Embryonic facial prominence (tissue), 1 donor: Measurements from ENCODE around the gene TMEM237.
"Not testable (repeated sequence)": the region's sequence is repeated elsewhere in the genome, so short reads cannot be mapped to it uniquely, and the experiment has no call there.

Experiments
- DNase-seq: peaks from one replicate; pipeline ENCODE4 v3.0.0-alpha.2; 2016; ENCODE audit errors: extremely low spot score

TMEM237 gene, protein sequence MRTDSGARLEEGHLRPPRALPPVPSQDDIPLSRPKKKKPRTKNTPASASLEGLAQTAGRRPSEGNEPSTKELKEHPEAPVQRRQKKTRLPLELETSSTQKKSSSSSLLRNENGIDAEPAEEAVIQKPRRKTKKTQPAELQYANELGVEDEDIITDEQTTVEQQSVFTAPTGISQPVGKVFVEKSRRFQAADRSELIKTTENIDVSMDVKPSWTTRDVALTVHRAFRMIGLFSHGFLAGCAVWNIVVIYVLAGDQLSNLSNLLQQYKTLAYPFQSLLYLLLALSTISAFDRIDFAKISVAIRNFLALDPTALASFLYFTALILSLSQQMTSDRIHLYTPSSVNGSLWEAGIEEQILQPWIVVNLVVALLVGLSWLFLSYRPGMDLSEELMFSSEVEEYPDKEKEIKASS

DNA sequence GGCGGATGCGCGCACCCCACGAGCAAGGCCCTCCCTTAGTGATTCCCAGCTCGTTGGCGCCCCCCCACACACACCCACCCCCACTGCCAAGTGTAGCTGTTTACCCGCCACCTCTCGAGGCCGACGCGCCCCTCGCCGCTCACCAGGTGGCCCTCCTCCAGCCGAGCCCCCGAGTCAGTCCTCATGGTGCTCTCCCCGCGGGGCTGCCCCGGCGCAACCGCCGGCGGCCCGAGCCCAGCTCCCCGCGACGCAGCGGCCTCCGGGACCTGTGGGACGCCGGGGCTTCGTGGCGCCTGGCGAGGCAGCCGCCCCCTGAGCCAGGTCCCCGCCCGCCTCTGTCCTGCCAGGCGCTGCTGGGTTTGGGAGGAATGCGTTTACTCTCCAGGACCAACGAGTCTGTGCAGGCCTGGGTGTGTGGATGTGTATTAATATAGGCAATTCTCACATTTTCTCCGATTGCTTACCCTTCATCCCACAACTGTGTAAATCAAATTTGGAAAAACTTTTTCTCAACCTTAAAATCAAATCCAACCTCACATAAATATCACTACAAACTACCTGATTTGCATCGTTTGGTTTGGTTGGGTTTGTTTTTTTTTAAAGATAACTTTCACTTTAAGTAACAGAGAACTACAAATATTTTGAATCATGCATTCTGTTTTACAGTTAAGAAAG lies at the start of gene TMEM237:
Gene TMEM237, minus strand, starts transcription at position 288 of the 675 bp plus-strand sequence. Its CDS starts 103 bp downstream, at position 185.
- no peak for DNase-seq

DNA sequence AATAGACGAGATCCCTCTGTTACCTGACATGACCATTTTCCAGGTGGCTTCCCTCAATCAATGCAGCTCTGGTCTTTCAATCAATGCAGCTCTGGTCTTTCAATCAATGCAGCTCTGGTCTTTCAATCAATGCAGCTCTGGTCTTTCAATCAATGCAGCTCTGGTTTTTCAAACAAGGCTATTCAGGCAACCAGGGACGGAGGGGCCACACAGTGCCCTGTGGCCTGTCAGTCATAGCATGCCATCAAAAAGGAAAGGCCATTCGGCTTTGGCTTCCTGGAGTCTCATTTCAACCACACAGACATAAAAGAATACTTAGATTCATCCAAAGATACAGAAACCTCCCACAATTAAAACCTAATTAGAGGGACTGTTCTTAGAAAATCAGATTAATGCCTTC lies 41.9 kb upstream of the TMEM237 start:
- no peak for DNase-seq

DNA sequence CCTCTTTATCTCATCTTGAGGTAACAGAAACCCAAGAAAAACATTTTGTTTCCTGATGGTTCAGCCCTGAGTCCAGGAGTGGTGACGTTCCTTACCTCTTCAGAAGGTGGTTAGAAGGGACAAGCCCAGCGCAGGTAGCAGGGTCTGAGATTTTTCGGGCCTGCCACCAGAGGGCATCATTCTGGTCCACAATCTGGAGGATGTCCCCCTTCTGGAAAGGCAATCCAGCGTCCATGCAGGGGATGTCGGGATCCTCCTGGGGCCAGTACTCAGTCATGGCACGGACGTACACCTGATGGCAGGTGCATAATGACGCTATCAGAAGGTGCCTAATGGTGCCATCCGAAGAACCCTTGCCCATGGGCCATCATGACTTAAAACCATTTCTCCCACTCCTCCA lies 37.4 kb upstream of the TMEM237 start:
- no peak for DNase-seq

DNA sequence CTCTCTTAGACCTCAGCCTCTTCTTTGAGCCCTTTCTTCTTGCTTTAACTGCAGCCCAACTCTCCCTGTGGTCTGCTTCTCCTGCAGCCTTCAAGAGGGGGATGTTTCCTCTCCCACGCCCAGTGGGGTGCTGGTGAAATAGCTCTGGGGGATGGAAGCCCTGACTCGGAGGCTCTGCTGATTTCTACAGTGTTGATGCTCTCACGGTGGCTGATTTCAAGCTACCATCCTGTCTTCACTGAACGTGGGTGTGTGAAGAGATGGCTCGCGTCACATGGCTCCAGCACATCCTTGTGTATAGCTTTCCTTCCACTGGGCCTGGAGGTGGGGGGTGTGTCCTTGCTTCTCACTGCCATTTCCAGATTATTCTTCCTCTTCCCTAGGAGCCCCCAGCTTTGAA lies 35.1 kb upstream of the TMEM237 start:
- no peak for DNase-seq

DNA sequence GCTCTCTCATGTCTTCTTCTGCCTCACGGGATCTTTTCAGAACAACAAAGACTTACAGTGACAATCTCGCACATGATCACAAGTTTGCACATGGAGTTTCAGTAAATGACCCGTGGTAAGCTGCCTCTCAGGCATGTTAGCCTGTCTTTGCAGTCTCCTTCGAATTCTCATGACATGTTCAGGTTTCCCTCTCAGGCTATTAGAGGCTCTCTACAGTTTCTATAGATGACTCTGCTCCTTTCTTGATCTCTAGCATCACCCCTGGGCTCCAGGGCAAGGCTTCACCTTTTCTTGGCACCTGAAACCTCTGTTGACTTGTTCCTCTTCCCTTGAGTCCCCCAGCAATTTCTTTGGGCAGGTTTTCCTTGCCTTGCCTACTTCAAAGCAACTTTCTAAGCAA lies 32.2 kb upstream of the TMEM237 start:
- DNase-seq, result no peak

DNA sequence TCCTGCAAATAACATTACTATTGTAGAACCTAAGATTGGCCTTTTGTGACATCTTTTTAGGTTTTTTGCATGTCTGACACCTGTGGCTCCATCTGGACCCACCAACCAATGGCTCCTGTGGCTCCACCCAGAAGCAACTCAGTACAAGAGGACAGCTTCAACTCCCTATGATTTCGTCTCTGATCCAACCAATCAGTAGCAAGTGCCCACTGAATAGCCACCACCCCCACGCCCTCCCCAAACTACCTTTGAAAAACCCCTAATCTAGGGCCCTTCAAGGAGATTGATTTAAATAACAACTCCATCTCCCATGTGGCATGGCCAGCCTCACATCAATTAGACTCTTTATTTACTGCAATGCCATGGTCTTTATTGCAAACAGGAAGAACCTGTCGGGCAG lies 31.5 kb upstream of the TMEM237 start:
- DNase-seq, result no peak

DNA sequence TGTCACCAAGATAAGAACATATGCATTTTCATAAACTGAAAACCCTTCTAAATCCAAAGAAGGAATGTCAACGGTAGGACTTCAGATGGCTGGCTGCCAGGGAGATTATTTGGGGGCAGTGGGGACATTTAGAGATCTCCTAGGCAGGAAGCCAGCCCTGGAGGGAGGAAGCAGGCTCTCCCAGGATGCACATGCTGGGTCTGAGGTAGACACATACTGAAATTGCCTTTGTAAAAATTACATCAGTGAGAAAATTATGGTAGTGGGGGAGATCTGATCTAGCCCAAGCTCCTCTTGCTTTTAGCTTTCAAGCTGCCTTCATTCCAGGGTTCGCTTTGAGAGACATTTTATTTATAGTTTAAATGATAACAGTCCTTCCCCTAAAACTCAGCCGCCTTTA lies 31.0 kb upstream of the TMEM237 start:
- no peak for DNase-seq

DNA sequence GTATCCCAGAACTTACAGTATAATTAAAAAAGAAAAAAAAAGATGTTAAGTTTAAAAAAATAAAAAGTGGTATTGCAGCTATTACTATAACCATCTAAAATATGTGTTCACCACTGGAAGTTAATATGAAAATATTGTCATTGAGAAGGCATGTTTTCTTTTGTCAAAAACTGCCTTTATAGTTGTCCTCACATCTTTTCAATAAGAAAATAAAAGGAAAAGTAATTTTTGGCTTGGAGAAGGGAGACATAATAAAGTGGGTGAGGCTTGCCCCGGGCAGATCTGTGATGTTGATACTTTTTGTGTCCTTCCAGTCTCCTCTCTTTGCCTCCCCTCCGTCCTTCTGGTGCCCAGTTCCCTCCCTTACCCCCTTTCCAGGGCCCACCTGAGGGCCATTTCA lies 30.2 kb upstream of the TMEM237 start:
- no peak for DNase-seq

DNA sequence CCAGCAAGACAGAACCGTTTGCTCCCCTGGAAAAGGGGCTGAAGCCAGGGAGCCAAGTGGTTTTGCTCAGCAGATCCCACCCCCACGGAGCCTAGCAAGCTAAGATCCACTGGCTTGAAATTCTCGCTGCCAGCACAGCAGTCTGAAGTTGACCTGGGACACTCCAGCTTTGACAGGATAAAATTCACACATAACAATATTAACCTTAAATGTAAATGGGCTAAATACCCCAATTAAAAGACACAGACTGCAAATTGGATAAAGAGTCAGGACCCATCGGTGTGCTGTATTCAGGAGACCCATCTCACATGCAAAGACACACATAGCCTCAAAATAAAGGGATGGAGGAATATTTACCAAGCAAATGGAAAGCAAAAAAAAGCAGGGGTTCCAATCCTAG lies 27.9 kb upstream of the TMEM237 start:
- not testable (repeated sequence) for DNase-seq

DNA sequence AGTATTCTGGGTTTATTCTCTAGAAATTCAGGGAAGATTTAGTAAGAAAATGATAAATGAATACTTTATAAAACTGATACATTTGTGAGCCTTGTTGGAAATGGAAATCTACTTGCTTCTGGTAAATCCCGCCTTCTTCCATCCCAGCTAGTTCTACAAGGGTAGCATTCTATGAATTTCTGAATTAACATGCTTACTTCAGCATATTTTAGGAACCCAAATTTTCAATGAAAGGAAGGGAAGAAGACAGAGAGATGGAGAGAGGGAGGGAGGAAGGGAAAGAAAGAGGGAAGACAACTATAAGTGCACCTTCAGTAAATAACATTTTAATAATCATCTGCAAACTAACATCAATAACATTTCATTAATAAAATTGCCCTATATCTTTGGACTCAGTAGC lies 26.6 kb upstream of the TMEM237 start:
- no peak for DNase-seq

DNA sequence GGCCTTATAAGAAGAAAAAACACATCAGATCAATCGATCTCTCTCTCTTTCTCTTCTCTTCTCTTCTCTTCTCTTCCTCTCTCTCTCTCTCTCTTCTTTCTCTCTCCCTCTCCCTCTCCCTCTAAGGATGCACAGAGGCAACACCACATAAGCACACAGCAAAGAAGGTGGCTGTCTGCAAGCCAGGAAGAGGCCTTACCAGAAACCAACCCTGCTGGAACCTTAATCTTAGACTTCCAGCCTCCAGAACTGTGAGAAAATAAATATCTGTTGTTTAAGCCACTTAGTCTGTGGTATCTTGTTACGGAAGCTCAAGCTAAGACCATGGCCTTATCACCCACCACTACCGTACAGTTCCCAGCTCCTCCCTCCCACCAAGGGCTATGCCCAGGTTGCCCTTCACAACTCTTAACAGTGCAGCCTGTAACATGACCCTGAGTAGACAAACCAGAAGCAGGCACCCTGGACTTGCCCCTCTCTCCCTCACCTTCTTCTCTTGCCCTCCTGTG lies 25.2 kb upstream of the TMEM237 start:
- no peak for DNase-seq

DNA sequence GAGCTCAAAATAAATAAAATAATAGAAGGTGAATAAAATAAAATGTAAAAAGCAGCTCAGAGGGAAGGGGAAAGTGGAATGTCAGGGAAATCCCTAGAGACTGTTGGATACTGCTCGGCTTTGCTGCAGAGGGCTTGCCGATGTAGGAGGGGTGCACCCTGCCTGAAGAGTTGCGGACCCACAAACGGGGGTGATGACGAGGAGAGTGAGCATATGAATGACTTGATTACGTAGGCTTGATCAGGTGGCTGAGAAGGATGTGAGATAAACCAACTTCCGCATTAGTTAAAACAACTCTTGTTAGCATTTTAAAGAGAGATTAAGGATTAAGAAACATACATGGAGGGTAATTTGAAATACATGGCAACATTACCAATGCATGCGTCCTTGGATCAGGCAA lies 21.0 kb upstream of the TMEM237 start:
- DNase-seq, result no peak

DNA sequence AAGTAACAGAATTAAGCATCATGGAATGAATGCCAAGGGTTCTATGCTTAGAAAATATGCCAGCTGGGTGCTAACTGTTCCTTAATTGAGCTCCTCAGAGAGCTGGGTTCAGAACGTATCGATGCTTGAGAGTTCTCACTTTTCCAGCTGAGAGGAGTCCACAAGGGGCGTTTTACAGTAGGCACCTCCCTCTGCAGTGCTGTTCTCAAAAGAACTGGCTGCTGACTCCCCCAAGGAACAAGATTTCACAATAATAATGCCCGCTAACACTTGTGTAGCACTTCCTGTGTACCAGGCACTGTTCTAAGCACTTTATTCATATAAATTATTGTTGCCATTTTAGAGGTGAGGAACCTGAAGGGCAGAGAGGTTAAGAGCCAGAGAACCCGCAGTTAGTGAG lies 18.1 kb upstream of the TMEM237 start:
- no peak for DNase-seq

DNA sequence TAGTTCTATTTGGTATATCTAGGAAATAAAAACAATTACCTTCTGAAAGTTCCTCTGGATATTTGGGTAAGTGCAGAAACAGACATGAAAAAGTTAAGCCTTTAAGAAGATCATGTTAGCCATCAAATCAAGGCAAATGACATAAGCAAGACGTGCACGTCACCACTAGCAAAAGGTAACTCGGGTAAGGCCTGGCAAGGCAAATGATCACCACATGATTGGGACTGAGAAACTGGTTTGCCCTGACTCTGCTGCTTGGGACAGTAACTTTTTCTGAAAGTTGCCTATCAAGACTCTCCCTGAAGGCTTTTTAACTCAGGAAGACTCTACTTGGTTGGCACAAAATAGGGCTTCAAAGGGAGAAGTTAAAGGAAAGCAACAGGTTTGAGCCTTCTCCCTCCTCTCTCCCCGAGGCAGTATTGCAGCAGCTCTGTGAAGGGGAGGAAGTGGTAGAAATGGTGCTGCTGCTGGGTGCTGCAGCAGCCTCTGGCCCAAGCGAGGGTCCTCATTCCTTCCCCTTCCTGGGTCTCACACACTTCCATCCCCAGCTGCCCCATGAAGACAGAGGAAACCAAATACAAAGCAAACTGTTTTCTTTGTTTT lies 17.1 kb upstream of the TMEM237 start:
- DNase-seq, result no peak

DNA sequence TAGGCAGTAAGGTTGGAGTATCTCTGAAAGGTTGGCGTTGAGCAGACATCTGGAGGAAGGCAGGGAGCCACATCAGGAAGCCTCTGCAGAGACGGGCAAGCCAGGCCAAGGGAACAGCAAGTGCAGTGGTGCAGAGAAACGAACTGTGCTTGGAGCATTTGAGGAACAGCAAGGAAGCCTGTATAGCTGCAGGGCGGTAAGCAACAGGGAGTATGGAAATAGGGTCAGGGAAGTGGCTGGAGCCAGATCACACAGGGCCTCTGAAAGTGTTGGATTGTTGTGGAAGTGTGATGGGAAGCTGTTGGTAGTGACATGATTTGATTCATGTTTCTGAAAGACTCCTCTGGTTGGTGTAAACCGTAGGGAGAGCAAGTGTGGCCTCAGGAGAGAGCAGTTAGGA lies 13.4 kb upstream of the TMEM237 start:
- no peak for DNase-seq

DNA sequence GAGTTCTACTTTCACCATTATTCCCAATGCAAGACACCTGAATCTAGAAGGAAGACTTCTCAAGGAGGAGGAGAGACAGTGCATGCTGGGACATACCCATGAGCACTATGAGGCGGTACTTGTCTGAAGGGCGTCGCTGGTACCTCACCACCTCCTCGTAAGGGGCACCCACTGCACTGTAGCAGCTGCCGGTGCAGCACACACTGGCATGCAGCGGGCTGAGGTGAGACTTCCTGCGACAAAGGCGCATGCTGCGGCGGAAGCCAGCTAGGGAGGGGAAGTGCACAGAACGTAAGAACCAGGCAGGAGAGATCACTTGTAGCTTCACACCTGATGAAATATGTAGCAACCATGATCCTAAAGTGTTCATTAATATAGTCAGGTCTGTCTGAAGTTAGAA lies 12.8 kb upstream of the TMEM237 start:
- DNase-seq, result no peak

DNA sequence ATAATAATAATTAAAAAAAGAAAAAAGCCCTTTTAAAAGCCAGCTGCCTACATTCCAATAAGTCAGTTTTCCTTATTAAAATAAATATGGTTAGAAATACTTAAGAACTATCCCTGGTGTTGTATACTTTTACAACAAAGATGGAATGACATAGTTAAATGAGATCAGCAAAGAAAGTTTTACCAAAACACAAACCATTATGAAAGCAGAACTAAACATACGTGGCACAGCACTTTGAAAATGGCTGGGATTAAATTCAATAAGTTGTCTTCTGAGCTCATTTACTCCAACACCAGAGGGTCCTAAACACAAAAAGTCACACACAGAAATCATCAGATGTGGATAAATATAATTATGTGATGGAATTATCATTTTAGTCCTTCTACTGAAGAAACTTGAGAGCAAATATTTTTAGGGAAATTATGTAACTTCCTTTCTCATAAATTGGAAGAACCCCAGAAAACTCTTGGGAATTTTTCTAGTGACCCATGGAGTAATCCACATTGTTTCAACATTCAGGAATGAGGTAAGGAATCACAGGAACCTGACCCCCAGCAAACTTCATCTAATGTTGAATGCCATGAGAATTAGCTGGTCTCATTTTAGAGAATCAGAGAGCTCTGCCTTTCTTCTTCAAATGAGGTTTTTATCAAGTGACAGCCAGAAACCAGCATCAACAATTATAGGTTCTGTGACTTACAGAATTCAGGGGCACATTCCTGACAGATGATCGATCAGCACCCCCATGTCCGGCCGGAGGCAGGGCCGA lies 11.5 kb upstream of the TMEM237 start:
- DNase-seq, result no peak

DNA sequence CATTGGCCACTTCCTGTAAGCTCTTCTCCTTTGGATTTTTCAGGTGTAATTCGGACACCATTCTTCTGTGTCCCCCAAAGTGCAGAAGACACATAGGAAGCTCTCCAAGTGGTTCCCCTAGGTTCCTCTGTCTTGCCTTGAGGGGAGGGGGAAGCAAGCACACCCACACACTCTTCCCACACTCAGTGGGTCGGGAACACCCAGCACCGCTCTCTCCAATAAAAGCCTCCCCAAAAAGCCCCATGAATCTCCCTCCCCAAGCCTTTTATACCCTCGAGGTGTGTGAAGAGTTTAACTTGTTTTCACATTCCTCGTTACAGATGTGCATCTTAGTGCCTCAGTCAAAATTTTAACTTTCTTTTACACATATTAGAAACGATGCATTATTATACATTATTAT lies 9.9 kb upstream of the TMEM237 start:
- DNase-seq, result no peak

DNA sequence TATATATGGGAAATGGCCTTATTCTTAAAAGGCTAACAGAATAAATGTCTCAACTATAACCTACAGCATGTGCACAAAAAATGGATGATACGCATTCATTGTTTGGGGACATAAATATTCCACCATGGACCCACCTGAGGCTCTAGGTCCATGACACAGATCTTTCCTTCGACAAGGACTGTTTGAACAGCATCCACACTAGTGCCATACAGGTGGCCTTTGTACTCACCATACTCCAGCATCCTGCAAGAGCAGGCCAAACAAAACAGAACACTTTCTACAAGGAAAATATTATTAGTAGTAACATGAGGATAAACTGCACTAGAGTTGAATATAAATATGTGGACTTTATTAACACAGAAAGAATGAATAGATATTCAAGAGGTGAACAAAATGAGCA lies 6.1 kb upstream of the TMEM237 start:
- no peak for DNase-seq

DNA sequence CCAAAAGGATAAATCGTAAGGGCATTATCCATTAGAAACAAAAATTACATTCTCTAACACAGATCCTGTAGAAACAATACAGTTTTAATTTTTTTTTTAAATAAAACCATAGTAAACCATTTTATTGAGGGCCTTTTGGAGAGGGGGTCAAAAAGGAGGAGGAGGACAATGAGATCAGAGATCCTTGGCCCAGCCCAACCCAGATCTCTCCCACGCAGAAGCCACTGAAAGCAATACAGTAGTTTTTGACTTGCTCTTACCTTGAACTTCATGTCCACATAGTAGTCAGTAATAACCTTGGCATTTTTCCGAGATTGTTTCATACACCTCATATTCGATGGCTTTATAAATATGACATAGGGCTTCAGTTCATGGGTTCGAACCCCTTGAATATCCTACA lies 4.1 kb upstream of the TMEM237 start:
- DNase-seq, result no peak

DNA sequence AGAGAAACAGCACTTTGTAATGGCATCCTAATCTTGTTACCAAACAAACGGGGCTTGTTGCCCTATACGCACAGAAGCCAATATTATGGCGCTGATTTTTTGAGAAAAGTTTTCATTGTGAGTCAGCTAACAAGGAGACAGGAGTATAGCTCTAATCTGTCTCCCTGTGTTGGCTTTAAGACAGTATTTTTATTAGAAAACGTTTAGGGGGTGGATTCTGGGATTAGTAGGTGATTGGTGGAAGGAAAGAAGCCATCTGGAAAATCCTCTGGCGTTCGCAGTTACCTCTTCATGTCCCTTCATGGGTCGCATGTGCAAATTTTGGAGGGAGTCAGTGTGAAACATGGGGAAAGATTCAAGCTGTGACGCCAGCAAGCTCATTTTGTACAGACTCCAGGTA lies 698 bp upstream of the TMEM237 start:
- DNase-seq, result no peak

DNA sequence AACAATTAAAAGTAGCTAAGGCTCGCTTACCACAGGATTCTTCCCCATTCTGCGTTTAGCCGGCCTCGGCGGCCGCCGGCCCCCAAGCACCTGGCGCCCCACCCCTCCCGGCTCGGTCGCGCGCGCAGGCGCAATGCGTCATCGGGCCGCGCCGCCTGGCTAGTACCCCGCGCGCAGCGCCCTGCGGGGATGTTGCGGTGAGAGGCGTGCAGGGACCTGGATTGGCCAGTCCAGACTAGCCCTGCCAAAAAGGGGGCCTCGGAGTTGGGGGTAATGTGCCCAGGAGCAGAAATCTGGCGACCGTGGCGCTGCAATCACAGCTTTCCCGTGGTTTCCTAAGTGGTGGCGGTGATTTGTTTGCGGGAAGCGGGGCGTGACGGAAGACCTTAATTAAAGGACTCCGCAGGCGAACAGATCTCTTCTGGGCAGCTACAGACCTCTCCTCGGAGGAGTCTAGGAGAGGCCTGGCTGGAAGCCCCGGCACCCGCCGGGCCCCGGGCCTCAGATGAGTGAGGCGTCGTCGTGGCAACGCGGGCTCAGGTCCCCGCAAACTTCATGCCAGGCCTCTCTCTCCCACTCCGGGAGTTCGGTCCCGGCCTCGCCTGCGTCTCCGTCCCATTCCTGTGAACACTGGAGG lies 606 bp downstream of the TMEM237 start:
- peak; percentile 70 for DNase-seq
